Ascending aorta (tissue), 2 donors: ENCODE results near the gene NUP210. TPM values are rescaled to one million over a fixed set of nuclear protein-coding genes. Genes with fewer than 3 reads are reported as not detected.

Experiments used
- DNase-seq, 2 donors: peaks; one replicate each; pipeline ENCODE4 v3.0.0-alpha.2; 2019; ENCODE audit warnings: low spot score in 2 of 2
- H3K27ac ChIP-seq, 2 donors: fragments of 200-600 bp; sonication (generic); one replicate each; pipeline ENCODE4 v1.5.1; 2016 to 2017; ENCODE audit warnings: mild to moderate bottlenecking in 1 of 2
- H3K27me3 ChIP-seq: fragments of 200-600 bp; sonication (generic); one replicate; pipeline ENCODE4 v1.5.1; 2017
- H3K36me3 ChIP-seq, 2 donors: fragments of 200-600 bp; sonication (generic); one replicate each; pipeline ENCODE4 v1.5.1; 2016
- H3K4me1 ChIP-seq, 2 donors: fragments of 200-600 bp; sonication (generic); one replicate each; pipeline ENCODE4 v1.5.1; 2016 to 2017; ENCODE audit warnings: mild to moderate bottlenecking in 1 of 2
- H3K4me3 ChIP-seq, 2 donors: fragments of 200-600 bp; sonication (generic); one replicate each; pipeline ENCODE4 v1.5.1; 2016 to 2017; ENCODE audit warnings: mild to moderate bottlenecking in 1 of 2
- H3K9me3 ChIP-seq, 2 donors: fragments of 200-600 bp; sonication (generic); one replicate each; pipeline ENCODE4 v1.5.1; 2016
- intact Hi-C: fragments of 100-400 bp; cut with DNase I; formaldehyde crosslinking; loops from one replicate; pipeline ENCODE4 v1.15.1; 2023
- total RNA-seq: library from RNA; depleted of rRNA; stranded (reverse); fragments of >200 nt; gene quantifications from one replicate; pipeline ENCODE4 v1.1.0, GENCODE V29; 2016
- TF ChIP-seq, protein P1 (sequence below), 3 experiments: fragments of 200-600 bp in 2 of 3; fragments of 450-650 bp in 1 of 3; sonication (generic) in 2 of 3; IDR thresholded peaks; one replicate each; pipeline ENCODE4 v1.5.1; 2016 to 2019; ENCODE audit warnings: antibody characterized with exemption in 3 of 3, mild to moderate bottlenecking in 1 of 3, moderate library complexity in 1 of 3

NUP210 gene
- total RNA-seq, 1 donor from 2014 or later, result 11.0 TPM

- Histone ChIP-seq H3K36me3 (no peaks in the 10 kb centered on the region), H3K27me3 (no peaks in the 10 kb centered on the region), H3K4me1 (no peaks in the 10 kb centered on the region), H3K9me3 (peaks cover 0 to under 1% of the 10 kb centered on the region in 2 donors), H3K4me3 (no peak overlapping the region), H3K27ac (no peak overlapping the region)
- intact Hi-C loops, result no loop called here
- TF ChIP-seq, protein P1, sequence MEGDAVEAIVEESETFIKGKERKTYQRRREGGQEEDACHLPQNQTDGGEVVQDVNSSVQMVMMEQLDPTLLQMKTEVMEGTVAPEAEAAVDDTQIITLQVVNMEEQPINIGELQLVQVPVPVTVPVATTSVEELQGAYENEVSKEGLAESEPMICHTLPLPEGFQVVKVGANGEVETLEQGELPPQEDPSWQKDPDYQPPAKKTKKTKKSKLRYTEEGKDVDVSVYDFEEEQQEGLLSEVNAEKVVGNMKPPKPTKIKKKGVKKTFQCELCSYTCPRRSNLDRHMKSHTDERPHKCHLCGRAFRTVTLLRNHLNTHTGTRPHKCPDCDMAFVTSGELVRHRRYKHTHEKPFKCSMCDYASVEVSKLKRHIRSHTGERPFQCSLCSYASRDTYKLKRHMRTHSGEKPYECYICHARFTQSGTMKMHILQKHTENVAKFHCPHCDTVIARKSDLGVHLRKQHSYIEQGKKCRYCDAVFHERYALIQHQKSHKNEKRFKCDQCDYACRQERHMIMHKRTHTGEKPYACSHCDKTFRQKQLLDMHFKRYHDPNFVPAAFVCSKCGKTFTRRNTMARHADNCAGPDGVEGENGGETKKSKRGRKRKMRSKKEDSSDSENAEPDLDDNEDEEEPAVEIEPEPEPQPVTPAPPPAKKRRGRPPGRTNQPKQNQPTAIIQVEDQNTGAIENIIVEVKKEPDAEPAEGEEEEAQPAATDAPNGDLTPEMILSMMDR (IDR thresholded peaks at IDR 0.05), result no peak
- no peak for DNase-seq
Observed at GRCh38 chr3:13292375-13292774, 127.7 kb downstream of the NUP210 start.

- Histone ChIP-seq H3K9me3 (peaks cover 0 to 9% of the 10 kb centered on the region in 2 donors), H3K27me3 (no peaks in the 10 kb centered on the region), H3K4me1 (no peaks in the 10 kb centered on the region), H3K36me3 (no peaks in the 10 kb centered on the region), H3K27ac (no peak overlapping the region), H3K4me3 (no peak overlapping the region)
- no peak for DNase-seq
- TF ChIP-seq, protein P1 (IDR thresholded peaks at IDR 0.05), result no peak
- intact Hi-C loops, result no loop called here
Observed at GRCh38 chr3:13290941-13291340, 129.2 kb downstream of the NUP210 start.

DNA sequence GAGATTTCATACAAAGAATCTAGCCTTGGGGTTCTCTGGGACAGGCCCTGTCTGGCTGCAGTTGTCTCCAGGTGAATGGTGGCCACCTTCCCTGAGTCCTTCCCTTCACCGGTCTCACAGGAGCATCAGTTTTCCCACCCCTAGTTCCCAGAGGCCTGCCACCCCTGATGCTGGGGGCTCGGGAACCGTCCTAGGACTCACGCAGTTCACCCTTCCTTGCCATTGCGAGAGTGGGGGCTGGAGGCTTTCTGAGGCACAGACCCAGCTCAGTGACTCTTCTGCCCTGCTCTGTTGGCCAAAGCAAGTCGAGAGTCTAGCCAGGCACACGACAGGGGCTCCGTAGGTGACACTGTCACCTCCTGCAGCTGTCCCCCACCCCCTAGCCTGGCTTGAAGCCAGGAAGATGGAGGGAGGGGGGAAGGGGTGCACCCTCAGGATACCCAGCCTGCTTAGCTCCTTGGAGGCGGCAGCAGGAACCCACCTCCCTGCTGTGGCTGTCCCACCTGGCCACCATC is 130.3 kb downstream of the NUP210 start:
- Histone ChIP-seq H3K4me1 (no peaks in the 10 kb centered on the region), H3K36me3 (no peaks in the 10 kb centered on the region), H3K27me3 (no peaks in the 10 kb centered on the region), H3K4me3 (no peak overlapping the region), H3K27ac (no peak overlapping the region), H3K9me3 (peaks cover 0 to 9% of the 10 kb centered on the region in 2 donors)
- no peak for DNase-seq
- TF ChIP-seq, protein P1 (IDR thresholded peaks at IDR 0.05), result no peak
- intact Hi-C loops, result no loop called here

DNA sequence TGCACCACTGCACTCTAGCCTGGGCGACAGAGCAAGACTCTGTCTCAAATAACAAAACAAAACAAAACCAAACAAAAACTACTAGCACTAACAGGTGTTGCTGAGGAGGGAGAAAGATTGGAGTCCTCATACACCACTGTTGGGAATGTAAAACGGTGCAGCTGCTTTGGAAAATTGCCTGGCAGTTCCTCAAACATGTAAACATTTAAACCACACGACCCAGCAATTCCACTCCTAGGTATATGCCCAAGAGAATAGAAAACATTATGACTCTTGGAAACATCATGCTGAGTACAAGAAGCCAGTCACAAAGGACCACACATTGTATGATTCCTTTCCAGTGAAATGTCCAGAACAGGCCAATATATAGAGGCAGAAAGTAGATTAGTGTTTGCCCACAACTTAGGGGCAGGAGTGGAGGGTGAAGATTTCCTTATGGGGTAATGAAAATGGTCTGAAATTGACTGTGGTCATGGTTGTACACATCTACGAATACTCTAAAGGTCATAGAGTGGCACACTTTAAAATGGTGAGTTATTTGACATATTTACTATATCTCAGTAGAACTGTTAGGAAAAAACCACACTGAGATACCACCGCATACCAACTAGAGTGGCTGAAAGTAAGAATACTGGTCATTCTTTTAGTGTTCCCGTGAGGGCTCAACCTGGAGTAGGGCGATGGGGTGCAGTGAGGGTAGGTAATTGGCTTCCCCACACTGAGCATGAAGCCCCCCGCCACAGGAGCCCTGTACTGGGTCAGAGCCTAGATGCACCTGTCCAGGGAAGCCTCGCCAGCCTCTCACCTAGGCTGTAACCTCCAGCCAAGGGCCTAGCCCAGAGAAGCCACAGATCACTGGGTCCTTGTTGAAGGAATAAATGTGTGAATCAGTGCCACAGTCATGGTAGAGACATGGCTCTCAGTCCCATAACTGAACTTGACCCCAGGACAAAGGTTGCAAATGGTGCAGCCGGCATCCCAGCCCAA is 131.1 kb downstream of the NUP210 start:
- no peaks in the 10 kb centered on the region for H3K4me1 ChIP-seq
- H3K27ac ChIP-seq, result no peak overlapping the region
- no peaks in the 10 kb centered on the region for H3K36me3 ChIP-seq
- TF ChIP-seq, protein P1 (IDR thresholded peaks at IDR 0.05), result no peak
- H3K4me3 ChIP-seq, result no peak overlapping the region
- intact Hi-C loops, result no loop called here
- no peak for DNase-seq
- H3K27me3 ChIP-seq, result no peaks in the 10 kb centered on the region
- peaks cover 0 to 9% of the 10 kb centered on the region in 2 donors for H3K9me3 ChIP-seq

DNA sequence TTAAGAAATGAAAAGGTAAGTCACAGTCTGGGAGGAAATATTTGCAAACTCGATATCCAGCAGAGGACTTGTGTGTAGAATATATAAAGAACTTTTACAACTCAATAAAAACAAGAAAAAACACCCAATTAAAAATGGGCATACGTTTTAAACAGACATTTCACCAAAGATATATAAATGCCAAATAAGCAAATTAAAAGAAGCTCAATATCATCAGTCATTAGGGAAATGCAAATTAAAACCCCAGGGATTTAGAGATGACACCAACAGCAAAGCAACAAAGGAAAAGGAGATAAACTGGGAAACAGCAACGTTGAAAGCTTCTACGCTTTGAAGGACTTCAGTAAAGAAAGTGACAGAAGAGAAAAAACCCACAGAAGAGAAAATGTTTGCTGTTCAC is 132.3 kb downstream of the NUP210 start:
- peaks cover 0 to 4% of the 10 kb centered on the region in 2 donors for H3K4me1 ChIP-seq
- DNase-seq, result no peak
- H3K9me3 ChIP-seq, result peaks cover 0 to 9% of the 10 kb centered on the region in 2 donors
- intact Hi-C loops, result no loop called here
- H3K27me3 ChIP-seq, result peaks cover 4% of the 10 kb centered on the region
- no peaks in the 10 kb centered on the region for H3K36me3 ChIP-seq
- H3K4me3 ChIP-seq, result no peak overlapping the region
- H3K27ac ChIP-seq, result no peak overlapping the region
- TF ChIP-seq, protein P1 (IDR thresholded peaks at IDR 0.05), result no peak
